ENCODE data around the gene MYT1.

Gene MYT1

DNA sequence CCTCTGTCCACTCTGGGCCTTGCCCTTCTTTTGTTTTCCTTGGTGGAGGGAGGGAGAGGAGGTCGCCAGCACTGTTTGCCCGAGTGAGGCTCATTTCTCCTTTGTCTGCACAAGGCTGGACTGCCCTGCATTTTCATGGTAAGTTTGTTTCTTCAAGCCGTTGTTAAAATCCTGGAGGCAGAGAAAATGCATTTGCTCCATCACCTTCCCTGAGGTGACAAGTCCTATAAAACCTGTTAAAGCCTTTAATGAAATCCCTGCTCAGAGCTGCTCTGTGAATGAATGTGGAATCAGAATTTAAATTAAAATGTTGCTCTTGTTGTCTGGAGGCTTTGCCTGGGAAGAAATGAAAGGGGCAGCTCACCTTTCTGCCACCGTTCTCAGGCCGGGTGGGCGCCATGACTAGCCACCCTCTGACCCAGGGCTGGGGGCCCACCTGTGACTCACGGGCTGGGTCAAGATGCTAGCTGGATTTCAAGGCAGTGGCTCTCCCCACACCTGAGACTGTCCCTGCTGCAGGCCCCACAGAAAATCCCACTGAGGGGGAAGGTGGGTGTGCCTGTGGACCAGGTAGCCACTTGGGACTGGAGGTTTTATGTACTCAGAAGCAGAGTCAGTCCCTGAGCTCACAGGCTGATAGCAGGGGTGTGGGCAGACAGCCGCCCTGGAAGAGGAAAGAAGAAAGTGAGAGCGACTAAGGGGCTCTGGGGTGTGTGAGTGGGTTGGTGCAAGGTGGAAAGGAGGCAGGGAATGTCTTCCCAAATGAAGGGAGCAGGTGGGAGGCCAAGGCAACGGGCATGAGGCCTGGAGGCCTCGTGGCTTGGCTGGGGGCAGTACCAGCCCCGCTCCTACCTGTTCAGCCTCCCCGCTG lies 24.0 kb upstream of the MYT1 start:
- Histone ChIP-seq H2AFZ (ENCODE audit: low read length) (no peak overlapping the region), H3K4me1 (ENCODE audit: insufficient read depth, low read length, severe bottlenecking) (no peaks in the 10 kb centered on the region), H3K27me3 (ENCODE audit: insufficient read depth, low read length) (no peaks in the 10 kb centered on the region), H3K4me3 (ENCODE audit: low read depth, low read length, poor library complexity, severe bottlenecking) (no peak overlapping the region), H3K9me3 (ENCODE audit: low read length) (peaks cover 12% of the 10 kb centered on the region), H4K20me1 (ENCODE audit: insufficient read depth, low read length) (no peaks in the 10 kb centered on the region), H3K36me3 (ENCODE audit: insufficient read depth, low read length) (no peaks in the 10 kb centered on the region; the same call in 1 of the 2 replicates), H3K9me2 (ENCODE audit: low read depth, low read length) (no peaks in the 10 kb centered on the region), H3K27ac (ENCODE audit: low read depth, low read length, poor library complexity, severe bottlenecking) (no peak overlapping the region), H3K9ac (ENCODE audit: low read length) (no peak overlapping the region), H3K4me2 (ENCODE audit: low read length) (no peak overlapping the region), H3K79me2 (ENCODE audit: insufficient read depth, low read length) (no peaks in the 10 kb centered on the region), H3F3A (ENCODE audit: insufficient read depth, low read length) (no peaks in the 10 kb centered on the region)
- no peak for TF ChIP-seq EZH2 (IDR thresholded peaks at IDR 0.05; ENCODE audit: borderline replicate concordance, low read length)
- TF ChIP-seq, protein P1, sequence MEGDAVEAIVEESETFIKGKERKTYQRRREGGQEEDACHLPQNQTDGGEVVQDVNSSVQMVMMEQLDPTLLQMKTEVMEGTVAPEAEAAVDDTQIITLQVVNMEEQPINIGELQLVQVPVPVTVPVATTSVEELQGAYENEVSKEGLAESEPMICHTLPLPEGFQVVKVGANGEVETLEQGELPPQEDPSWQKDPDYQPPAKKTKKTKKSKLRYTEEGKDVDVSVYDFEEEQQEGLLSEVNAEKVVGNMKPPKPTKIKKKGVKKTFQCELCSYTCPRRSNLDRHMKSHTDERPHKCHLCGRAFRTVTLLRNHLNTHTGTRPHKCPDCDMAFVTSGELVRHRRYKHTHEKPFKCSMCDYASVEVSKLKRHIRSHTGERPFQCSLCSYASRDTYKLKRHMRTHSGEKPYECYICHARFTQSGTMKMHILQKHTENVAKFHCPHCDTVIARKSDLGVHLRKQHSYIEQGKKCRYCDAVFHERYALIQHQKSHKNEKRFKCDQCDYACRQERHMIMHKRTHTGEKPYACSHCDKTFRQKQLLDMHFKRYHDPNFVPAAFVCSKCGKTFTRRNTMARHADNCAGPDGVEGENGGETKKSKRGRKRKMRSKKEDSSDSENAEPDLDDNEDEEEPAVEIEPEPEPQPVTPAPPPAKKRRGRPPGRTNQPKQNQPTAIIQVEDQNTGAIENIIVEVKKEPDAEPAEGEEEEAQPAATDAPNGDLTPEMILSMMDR (IDR thresholded peaks at IDR 0.05; ENCODE audit: low read length) = no peak

DNA sequence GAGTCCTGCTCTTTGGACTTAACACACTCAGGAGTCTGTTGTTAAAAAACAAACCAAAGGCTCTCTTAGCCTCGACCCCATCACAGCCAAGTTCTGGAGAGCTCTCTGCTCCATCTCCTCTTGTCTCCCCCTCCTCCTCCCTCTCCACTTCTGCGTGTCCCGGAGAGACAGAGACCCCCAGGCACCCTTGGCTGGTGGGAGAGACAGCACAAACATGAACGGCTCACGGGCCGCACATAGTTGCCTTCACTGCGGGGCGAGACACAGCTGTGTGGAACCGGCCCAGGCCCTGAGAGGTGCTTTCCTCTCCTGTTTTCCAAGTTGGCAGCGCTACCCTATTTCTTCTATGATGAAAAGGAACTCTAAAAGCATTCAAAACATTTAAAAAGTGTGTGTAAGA lies 23.3 kb upstream of the MYT1 start:
- Histone ChIP-seq H3K4me1 (ENCODE audit: insufficient read depth, low read length, severe bottlenecking) (no peaks in the 10 kb centered on the region), H2AFZ (ENCODE audit: low read length) (no peak overlapping the region), H3K79me2 (ENCODE audit: insufficient read depth, low read length) (no peaks in the 10 kb centered on the region), H3K27me3 (ENCODE audit: insufficient read depth, low read length) (no peaks in the 10 kb centered on the region; the same call in 1 of the 2 replicates), H3F3A (ENCODE audit: insufficient read depth, low read length) (no peaks in the 10 kb centered on the region), H3K4me3 (ENCODE audit: low read depth, low read length, poor library complexity, severe bottlenecking) (no peak overlapping the region), H3K9me3 (ENCODE audit: low read length) (peaks cover 18% of the 10 kb centered on the region), H4K20me1 (ENCODE audit: insufficient read depth, low read length) (no peaks in the 10 kb centered on the region), H3K4me2 (ENCODE audit: low read length) (no peak overlapping the region), H3K9me2 (ENCODE audit: low read depth, low read length) (no peaks in the 10 kb centered on the region), H3K36me3 (ENCODE audit: insufficient read depth, low read length) (no peaks in the 10 kb centered on the region; the same call in 1 of the 2 replicates), H3K9ac (ENCODE audit: low read length) (no peak overlapping the region), H3K27ac (ENCODE audit: low read depth, low read length, poor library complexity, severe bottlenecking) (no peak overlapping the region)
- TF ChIP-seq, protein P1 (IDR thresholded peaks at IDR 0.05; ENCODE audit: low read length) = no peak
- TF ChIP-seq EZH2 (IDR thresholded peaks at IDR 0.05; ENCODE audit: borderline replicate concordance, low read length) = no peak

DNA sequence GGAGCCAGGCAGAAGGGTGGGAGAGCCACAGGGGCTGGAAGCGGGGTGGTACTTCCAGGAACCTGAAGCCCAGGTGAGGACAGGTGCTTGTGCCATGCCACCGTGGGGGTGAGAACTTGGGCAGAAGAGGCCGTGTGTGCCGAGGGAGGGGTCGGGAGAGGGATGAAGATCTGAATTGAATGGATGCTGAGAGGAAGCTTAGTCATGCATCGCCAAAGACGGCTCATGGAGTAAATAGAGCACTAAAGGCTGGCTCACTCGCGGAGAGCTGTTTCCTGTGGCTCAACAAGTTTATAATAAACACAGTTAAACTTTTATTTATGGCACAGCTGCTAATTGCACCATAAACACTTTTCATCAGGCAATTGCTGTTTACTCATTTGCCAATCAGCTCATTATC lies 21.7 kb upstream of the MYT1 start:
- TF ChIP-seq, protein P1 (IDR thresholded peaks at IDR 0.05; ENCODE audit: low read length) = no peak
- TF ChIP-seq EZH2 (IDR thresholded peaks at IDR 0.05; ENCODE audit: borderline replicate concordance, low read length) = no peak
- Histone ChIP-seq H3K4me2 (ENCODE audit: low read length) (no peak overlapping the region), H3K9ac (ENCODE audit: low read length) (no peak overlapping the region), H3K9me2 (ENCODE audit: low read depth, low read length) (no peaks in the 10 kb centered on the region), H4K20me1 (ENCODE audit: insufficient read depth, low read length) (no peaks in the 10 kb centered on the region), H3K36me3 (ENCODE audit: insufficient read depth, low read length) (no peaks in the 10 kb centered on the region; the same call in 1 of the 2 replicates), H3K79me2 (ENCODE audit: insufficient read depth, low read length) (no peaks in the 10 kb centered on the region), H3K9me3 (ENCODE audit: low read length) (peaks cover 19% of the 10 kb centered on the region), H2AFZ (ENCODE audit: low read length) (no peak overlapping the region), H3K27me3 (ENCODE audit: insufficient read depth, low read length) (no peaks in the 10 kb centered on the region; the same call in 1 of the 2 replicates), H3K4me3 (ENCODE audit: low read depth, low read length, poor library complexity, severe bottlenecking) (no peak overlapping the region), H3F3A (ENCODE audit: insufficient read depth, low read length) (no peaks in the 10 kb centered on the region), H3K27ac (ENCODE audit: low read depth, low read length, poor library complexity, severe bottlenecking) (no peak overlapping the region), H3K4me1 (ENCODE audit: insufficient read depth, low read length, severe bottlenecking) (no peaks in the 10 kb centered on the region)

All from OCI-LY1 (cell line).